Ascending aorta (tissue), 2 donors: ENCODE data around the gene RASGRP3. TPM values are rescaled to one million over a fixed set of nuclear protein-coding genes. Genes with fewer than 3 reads are reported as not detected.
A peak's percentile ranks its signal among the peaks of the same experiment; 100 is the strongest.

Experiments
- DNase-seq, 2 donors: peaks; one replicate each; pipeline ENCODE4 v3.0.0-alpha.2; 2019; ENCODE audit warnings: low spot score in 2 of 2
- H3K27ac ChIP-seq, 2 donors: fragments of 200-600 bp; sonication (generic); one replicate each; pipeline ENCODE4 v1.5.1; 2016 to 2017; ENCODE audit warnings: mild to moderate bottlenecking in 1 of 2
- H3K27me3 ChIP-seq: fragments of 200-600 bp; sonication (generic); one replicate; pipeline ENCODE4 v1.5.1; 2017
- H3K36me3 ChIP-seq, 2 donors: fragments of 200-600 bp; sonication (generic); one replicate each; pipeline ENCODE4 v1.5.1; 2016
- H3K4me1 ChIP-seq, 2 donors: fragments of 200-600 bp; sonication (generic); one replicate each; pipeline ENCODE4 v1.5.1; 2016 to 2017; ENCODE audit warnings: mild to moderate bottlenecking in 1 of 2
- H3K4me3 ChIP-seq, 2 donors: fragments of 200-600 bp; sonication (generic); one replicate each; pipeline ENCODE4 v1.5.1; 2016 to 2017; ENCODE audit warnings: mild to moderate bottlenecking in 1 of 2
- H3K9me3 ChIP-seq, 2 donors: fragments of 200-600 bp; sonication (generic); one replicate each; pipeline ENCODE4 v1.5.1; 2016
- intact Hi-C: fragments of 100-400 bp; cut with DNase I; formaldehyde crosslinking; loops from one replicate; pipeline ENCODE4 v1.15.1; 2023
- total RNA-seq: library from RNA; depleted of rRNA; stranded (reverse); fragments of >200 nt; gene quantifications from one replicate; pipeline ENCODE4 v1.1.0, GENCODE V29; 2016
- TF ChIP-seq, protein P1 (sequence below), 3 experiments: fragments of 200-600 bp in 2 of 3; fragments of 450-650 bp in 1 of 3; sonication (generic) in 2 of 3; IDR thresholded peaks; one replicate each; pipeline ENCODE4 v1.5.1; 2016 to 2019; ENCODE audit warnings: antibody characterized with exemption in 3 of 3, mild to moderate bottlenecking in 1 of 3, moderate library complexity in 1 of 3

RASGRP3 gene, protein sequence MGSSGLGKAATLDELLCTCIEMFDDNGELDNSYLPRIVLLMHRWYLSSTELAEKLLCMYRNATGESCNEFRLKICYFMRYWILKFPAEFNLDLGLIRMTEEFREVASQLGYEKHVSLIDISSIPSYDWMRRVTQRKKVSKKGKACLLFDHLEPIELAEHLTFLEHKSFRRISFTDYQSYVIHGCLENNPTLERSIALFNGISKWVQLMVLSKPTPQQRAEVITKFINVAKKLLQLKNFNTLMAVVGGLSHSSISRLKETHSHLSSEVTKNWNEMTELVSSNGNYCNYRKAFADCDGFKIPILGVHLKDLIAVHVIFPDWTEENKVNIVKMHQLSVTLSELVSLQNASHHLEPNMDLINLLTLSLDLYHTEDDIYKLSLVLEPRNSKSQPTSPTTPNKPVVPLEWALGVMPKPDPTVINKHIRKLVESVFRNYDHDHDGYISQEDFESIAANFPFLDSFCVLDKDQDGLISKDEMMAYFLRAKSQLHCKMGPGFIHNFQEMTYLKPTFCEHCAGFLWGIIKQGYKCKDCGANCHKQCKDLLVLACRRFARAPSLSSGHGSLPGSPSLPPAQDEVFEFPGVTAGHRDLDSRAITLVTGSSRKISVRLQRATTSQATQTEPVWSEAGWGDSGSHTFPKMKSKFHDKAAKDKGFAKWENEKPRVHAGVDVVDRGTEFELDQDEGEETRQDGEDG
- 1.6 TPM for total RNA-seq

DNA sequence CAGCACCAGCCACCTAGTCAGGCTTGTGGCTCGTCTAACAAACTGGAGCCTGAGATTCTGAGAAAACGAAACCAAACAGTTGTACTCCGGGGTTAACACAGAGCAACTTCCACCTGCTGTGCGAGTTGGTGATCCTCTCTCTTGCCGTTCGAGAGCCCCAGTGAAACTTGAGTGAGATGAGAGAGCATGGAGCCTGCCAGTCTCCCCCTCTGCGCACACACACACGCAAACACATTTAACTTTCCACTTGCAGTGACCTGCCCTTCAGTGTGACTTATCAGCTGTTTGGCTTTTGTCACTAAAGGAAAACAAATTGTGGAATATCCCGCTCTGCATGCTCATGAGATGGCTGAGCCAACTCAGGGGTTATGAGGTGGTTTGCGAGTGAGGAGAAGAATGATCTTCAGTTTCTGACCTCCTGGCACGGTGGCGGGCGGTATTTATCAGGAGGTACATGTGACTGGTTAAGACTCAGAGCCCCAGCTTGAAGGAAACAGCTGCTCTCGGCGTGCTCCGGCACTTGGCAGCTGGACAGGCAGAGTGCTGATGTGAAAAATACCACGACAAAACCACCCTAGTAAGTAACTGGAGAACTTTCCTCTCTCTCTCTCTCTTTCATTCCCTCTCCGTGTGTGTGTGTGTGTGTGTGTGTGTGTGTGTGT, at the start of gene RASGRP3:
Gene RASGRP3, plus strand, starts transcription at position 519 of the 662 bp plus-strand sequence. CDS start 38,488 bp downstream, outside the sequence.
- Histone ChIP-seq H3K4me3 (peak within 1 kb of the TSS; percentile 56 to 71), H3K4me1 (peaks cover 0 to 5% of the 10 kb centered on the region in 2 donors), H3K36me3 (no peaks in the 10 kb centered on the region), H3K27ac (peak within 1 kb of the TSS; percentile 79), H3K27me3 (no peaks in the 10 kb centered on the region), H3K9me3 (no peaks in the 10 kb centered on the region)
- intact Hi-C loops = loop anchor here (5.0 kb wide), 1 partner anchor 46 kb away; no protein-coding TSS in a partner anchor
- TF ChIP-seq, protein P1, sequence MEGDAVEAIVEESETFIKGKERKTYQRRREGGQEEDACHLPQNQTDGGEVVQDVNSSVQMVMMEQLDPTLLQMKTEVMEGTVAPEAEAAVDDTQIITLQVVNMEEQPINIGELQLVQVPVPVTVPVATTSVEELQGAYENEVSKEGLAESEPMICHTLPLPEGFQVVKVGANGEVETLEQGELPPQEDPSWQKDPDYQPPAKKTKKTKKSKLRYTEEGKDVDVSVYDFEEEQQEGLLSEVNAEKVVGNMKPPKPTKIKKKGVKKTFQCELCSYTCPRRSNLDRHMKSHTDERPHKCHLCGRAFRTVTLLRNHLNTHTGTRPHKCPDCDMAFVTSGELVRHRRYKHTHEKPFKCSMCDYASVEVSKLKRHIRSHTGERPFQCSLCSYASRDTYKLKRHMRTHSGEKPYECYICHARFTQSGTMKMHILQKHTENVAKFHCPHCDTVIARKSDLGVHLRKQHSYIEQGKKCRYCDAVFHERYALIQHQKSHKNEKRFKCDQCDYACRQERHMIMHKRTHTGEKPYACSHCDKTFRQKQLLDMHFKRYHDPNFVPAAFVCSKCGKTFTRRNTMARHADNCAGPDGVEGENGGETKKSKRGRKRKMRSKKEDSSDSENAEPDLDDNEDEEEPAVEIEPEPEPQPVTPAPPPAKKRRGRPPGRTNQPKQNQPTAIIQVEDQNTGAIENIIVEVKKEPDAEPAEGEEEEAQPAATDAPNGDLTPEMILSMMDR (IDR thresholded peaks at IDR 0.05) = no peak
- peak; percentile 62 to 87 for DNase-seq

DNA sequence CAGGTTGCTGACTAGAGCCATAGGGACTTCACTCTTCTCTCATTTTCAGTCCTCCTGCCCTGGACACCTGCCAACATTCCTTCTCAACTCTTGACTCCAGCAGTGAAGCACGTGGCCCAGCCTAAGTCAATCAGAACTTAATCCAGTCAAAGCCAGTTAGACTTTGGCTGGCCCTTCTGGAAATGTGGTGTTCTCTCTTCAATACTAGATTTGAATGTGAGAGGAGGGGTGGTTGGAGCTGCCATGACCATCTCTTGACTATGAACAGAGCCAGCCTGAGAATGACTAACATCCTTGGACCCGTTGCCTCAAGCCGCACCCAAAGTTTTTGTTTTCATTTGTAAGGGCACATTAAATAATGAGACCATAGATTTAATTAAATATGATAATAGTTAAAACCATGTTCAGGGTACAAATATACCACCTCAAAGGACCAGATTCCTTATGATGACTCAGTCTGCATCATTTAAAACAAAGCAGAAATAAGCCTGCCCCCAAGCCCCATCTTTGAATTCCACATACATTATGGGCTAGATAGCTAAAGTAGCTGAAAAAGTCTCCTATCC, 49.7 kb upstream of the RASGRP3 start:
- TF ChIP-seq, protein P1 (IDR thresholded peaks at IDR 0.05) = no peak
- no peaks in the 10 kb centered on the region for H3K36me3 ChIP-seq
- no peaks in the 10 kb centered on the region for H3K27me3 ChIP-seq
- H3K9me3 ChIP-seq = no peaks in the 10 kb centered on the region
- no peak for DNase-seq
- H3K4me1 ChIP-seq = no peaks in the 10 kb centered on the region
- H3K4me3 ChIP-seq = no peak overlapping the region
- intact Hi-C loops = loop anchor here (5.0 kb wide), 1 partner anchor 869 kb away; no protein-coding TSS in a partner anchor
- H3K27ac ChIP-seq = no peak overlapping the region

DNA sequence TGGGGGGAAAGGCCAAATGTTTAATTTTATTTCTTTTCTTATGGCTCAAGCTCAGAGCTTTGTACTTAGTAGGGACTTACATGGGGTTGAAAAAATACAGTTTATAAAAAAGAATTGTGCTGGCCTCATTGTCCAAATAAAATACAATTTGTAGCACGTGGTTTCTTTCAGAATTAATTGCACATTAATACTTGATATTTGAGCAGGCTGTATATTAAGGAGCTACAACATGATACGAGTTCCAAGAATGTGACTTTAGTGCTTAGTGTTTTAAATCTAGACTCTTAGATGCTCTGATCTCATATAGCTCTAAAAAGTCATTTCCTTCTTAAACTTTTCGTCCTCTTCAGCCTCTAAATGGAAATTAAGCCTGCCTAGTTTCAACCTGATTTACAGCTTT, 46.4 kb upstream of the RASGRP3 start:
- Histone ChIP-seq H3K27me3 (no peaks in the 10 kb centered on the region), H3K36me3 (no peaks in the 10 kb centered on the region), H3K27ac (no peak overlapping the region), H3K9me3 (no peaks in the 10 kb centered on the region), H3K4me3 (no peak overlapping the region), H3K4me1 (peaks cover 0 to 8% of the 10 kb centered on the region in 2 donors)
- no peak for DNase-seq
- intact Hi-C loops = no loop called here
- TF ChIP-seq, protein P1 (IDR thresholded peaks at IDR 0.05) = no peak

DNA sequence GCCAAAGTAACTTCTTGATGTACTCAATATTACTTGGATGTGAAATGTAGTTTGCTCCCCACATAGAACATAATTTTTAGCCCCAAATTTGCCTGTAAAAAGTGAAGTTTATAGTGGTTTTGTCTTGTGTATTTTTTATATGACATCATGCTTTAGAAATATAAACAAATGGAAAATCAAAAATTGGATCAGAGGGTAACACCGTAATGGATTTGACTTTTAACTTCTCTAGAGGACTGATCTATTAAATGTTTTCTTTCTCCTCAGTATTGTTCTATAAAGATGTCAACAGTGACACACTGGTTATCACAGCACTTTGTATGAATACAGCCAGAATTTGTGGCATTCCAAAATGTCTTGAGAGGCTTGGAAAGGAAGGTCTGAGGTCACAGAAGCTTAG, 45.6 kb upstream of the RASGRP3 start:
- TF ChIP-seq, protein P1 (IDR thresholded peaks at IDR 0.05) = no peak
- H3K4me1 ChIP-seq = peaks cover 0 to 8% of the 10 kb centered on the region in 2 donors
- H3K36me3 ChIP-seq = no peaks in the 10 kb centered on the region
- no peaks in the 10 kb centered on the region for H3K9me3 ChIP-seq
- H3K27ac ChIP-seq = no peak overlapping the region
- DNase-seq = no peak
- H3K4me3 ChIP-seq = no peak overlapping the region
- intact Hi-C loops = no loop called here
- H3K27me3 ChIP-seq = no peaks in the 10 kb centered on the region

DNA sequence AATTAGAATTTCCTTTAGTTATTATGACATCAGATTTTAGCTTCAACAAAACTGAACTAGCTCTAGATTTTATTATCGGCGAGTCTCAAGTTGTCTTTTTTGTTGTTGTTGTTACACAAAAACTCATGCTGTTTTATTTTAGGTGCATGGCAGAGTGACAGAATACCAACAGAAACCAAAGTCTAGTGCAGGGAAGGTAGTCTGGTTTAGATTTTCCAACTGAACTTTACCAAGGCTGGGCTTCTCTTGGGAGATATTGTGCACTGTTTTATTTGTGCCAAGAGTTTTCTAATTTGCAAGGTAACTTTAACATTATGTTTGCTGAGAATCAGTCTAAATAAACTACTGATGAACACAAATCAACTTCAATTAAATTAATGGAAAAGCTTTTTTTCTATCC, 43.6 kb upstream of the RASGRP3 start:
- Histone ChIP-seq H3K4me1 (peaks cover 7 to 13% of the 10 kb centered on the region in 2 donors), H3K27ac (no peak overlapping the region), H3K36me3 (no peaks in the 10 kb centered on the region), H3K27me3 (no peaks in the 10 kb centered on the region), H3K4me3 (no peak overlapping the region), H3K9me3 (no peaks in the 10 kb centered on the region)
- TF ChIP-seq, protein P1 (IDR thresholded peaks at IDR 0.05) = no peak
- intact Hi-C loops = no loop called here
- DNase-seq = no peak
